ENCODE measurements around the gene ANTKMT.

The ANTKMT gene

DNA sequence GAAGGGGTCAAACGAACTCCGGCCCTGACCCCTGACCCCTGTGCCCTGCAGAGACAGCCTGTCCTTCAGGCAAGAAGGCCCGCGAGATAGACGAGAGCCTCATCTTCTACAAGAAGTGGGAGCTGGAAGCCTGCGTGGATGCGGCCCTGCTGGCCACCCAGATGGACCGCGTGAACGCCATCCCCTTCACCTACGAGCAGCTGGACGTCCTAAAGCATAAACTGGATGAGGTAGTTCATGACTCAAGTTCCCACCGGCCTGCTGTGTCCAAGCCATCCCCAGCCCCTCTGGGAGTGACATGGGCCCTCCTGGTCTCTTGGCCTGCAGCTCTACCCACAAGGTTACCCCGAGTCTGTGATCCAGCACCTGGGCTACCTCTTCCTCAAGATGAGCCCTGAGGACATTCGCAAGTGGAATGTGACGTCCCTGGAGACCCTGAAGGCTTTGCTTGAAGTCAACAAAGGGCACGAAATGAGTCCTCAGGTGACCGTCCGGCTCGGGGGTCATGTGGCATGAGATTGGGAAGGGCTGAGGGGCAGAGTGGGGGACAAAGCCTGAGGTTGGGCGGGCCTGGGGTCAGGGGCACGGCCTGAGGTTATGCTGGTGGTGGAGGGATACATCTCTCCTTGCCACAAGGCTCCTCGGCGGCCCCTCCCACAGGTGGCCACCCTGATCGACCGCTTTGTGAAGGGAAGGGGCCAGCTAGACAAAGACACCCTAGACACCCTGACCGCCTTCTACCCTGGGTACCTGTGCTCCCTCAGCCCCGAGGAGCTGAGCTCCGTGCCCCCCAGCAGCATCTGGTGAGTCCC, 45.3 kb downstream of the ANTKMT start:
- DNase-seq: no peak

- no peak for DNase-seq
These were observed 46.1 kb downstream of the ANTKMT start for GRCh38 chr16:766820-767640.

GRCh38 chr16:767743-768235, 46.8 kb downstream of the ANTKMT start:
- no peak for DNase-seq

DNA sequence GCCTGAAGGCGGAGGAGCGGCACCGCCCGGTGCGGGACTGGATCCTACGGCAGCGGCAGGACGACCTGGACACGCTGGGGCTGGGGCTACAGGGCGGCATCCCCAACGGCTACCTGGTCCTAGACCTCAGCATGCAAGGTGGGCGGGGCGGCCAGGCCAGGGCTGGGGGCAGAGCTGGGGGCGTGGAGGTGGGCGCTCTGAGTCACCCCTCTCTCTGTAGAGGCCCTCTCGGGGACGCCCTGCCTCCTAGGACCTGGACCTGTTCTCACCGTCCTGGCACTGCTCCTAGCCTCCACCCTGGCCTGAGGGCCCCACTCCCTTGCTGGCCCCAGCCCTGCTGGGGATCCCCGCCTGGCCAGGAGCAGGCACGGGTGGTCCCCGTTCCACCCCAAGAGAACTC, 47.5 kb downstream of the ANTKMT start:
- no peak for DNase-seq

DNA sequence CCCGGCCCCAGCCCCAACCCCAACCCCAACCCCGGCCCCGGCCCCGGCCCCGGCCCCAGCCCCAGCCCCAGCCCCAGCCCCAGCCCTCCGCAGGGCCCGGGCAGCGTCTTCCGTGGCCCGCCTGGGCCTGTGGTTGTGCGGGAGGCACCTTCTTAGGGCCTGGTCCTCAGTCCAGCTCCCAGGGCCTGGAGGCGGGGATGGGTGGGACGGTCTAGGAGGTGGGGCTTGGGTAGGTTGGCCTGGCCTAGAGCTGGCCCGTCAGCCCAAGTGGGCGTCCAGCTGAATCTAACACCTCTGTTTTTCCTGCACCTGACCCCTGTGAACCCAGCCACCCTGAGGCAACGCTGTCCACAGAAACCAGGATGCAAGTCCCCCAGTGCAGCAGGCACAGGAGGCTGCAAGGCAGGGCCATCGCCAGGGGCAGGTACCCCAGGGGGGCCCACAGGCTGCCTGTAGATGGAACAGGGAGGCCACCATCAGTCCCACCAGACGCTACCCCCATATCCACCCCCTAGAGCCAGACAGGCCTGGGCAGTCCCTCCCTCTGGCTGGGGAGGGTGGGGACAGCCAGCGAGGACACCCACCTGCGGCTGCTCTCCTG, 48.3 kb downstream of the ANTKMT start:
- no peak for DNase-seq

GRCh38 chr16:769934-770333, 49.0 kb downstream of the ANTKMT start:
- DNase-seq: no peak

- DNase-seq: no peak
These were observed 49.5 kb downstream of the ANTKMT start for GRCh38 chr16:770411-770810.
